Measurements from ENCODE around the gene COX18. TPM values are rescaled to one million over a fixed set of nuclear protein-coding genes. Genes with fewer than 3 reads are reported as not detected.

Gene COX18
- polyA plus RNA-seq, 1 donor (not counting 4 experiments of a cell fraction or from before 2014, with no cell fraction given): 11.4 TPM

DNA sequence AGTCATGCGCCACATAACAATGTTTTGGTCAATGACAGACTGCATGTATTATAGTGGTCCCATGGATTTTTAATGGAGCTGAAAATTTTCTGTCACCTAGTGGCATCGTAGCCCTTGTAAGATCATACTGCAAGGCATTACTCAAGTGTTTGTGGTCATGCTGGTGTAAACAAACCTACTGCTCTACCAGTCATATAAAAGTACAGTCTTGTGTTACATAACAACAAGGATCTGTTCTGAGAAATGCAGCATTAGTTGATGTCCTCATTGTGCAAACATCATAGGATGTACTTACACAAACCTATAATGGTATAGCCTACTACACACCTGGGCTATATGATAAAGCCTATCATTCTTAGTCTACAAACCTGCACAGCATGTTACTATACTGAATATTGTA is 34.6 kb downstream of the COX18 start:
- Histone ChIP-seq H3K9me3 (ENCODE audit: control insufficient read depth, low read depth, low read length) (no peaks in the 10 kb centered on the region), H3K27me3 (ENCODE audit: control insufficient read depth, extremely low read depth, insufficient read depth, low read length) (no peaks in the 10 kb centered on the region), H3K4me1 (ENCODE audit: control insufficient read depth, extremely low read depth, insufficient read depth, low read length) (no peaks in the 10 kb centered on the region), H3K4me3 (ENCODE audit: control insufficient read depth in 2 of 3, extremely low read depth in 1 of 3, insufficient read depth in 2 of 3, low read depth in 1 of 3, low read length in 3 of 3) (no peak overlapping the region), H3K9me1 (ENCODE audit: control insufficient read depth, extremely low read depth, insufficient read depth, low read length) (no peaks in the 10 kb centered on the region), H3K79me2 (ENCODE audit: control insufficient read depth, insufficient read depth, low read length) (no peaks in the 10 kb centered on the region), H3K36me3 (ENCODE audit: control insufficient read depth in 2 of 2, extremely low read depth in 1 of 2, insufficient read depth in 2 of 2, low read length in 2 of 2) (no peaks in the 10 kb centered on the region), H3K4me2 (ENCODE audit: control insufficient read depth, extremely low read depth, insufficient read depth, low read depth, low read length) (no peak overlapping the region), H3K9ac (ENCODE audit: control insufficient read depth, extremely low read depth, insufficient read depth, low read length) (no peak overlapping the region), H4K20me1 (ENCODE audit: control insufficient read depth, extremely low read depth, insufficient read depth, low read length) (no peaks in the 10 kb centered on the region), H2AFZ (ENCODE audit: control insufficient read depth, low read length) (no peak overlapping the region), H3K27ac (ENCODE audit: control insufficient read depth, insufficient read depth, low read length) (no peak overlapping the region)
- TF ChIP-seq, protein P1, sequence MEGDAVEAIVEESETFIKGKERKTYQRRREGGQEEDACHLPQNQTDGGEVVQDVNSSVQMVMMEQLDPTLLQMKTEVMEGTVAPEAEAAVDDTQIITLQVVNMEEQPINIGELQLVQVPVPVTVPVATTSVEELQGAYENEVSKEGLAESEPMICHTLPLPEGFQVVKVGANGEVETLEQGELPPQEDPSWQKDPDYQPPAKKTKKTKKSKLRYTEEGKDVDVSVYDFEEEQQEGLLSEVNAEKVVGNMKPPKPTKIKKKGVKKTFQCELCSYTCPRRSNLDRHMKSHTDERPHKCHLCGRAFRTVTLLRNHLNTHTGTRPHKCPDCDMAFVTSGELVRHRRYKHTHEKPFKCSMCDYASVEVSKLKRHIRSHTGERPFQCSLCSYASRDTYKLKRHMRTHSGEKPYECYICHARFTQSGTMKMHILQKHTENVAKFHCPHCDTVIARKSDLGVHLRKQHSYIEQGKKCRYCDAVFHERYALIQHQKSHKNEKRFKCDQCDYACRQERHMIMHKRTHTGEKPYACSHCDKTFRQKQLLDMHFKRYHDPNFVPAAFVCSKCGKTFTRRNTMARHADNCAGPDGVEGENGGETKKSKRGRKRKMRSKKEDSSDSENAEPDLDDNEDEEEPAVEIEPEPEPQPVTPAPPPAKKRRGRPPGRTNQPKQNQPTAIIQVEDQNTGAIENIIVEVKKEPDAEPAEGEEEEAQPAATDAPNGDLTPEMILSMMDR (optimal IDR thresholded peaks at IDR 0.05 in 1 of 3, IDR thresholded peaks at IDR 0.05 in 1 of 3, conservative IDR thresholded peaks at IDR 0.05 in 1 of 3; ENCODE audit: extremely low read depth in 1 of 3, insufficient read depth in 2 of 3, low read length in 3 of 3): no peak
- TF ChIP-seq EZH2 (IDR thresholded peaks at IDR 0.05; ENCODE audit: low read length): no peak
- dilution Hi-C loops (cut with MboI; ENCODE audit: extremely low pct_ligation_motif_present, low sequenced_read_pairs): no loop called here
- no peak for DNase-seq (ENCODE audit: low read depth, low spot score)
- FAIRE-seq: no peak

DNA sequence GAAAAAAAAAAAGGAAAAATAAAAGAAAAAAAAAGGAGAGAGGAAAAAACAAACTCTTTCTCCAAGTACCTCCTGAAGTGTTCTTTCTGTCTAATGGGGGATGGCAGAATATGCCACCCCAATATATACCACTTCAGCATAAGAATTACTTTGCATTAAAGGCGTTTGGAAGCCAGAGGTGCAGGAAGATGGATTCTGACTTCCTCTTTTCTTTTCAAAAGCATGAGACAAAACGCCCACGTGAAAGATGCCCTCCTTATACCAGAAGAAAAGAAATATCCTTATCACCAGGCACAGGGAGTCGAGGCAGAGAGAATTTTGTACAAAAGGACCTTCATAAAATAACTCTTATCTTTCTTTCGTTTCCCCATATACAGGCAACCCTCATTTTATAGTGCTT is 40.9 kb downstream of the COX18 start:
- no peak overlapping the region for H3K4me2 ChIP-seq (ENCODE audit: control insufficient read depth, extremely low read depth, insufficient read depth, low read depth, low read length)
- DNase-seq (ENCODE audit: low read depth, low spot score) (no peak), FAIRE-seq (no peak)
- TF ChIP-seq, protein P1 (optimal IDR thresholded peaks at IDR 0.05 in 1 of 3, IDR thresholded peaks at IDR 0.05 in 1 of 3, conservative IDR thresholded peaks at IDR 0.05 in 1 of 3; ENCODE audit: extremely low read depth in 1 of 3, insufficient read depth in 2 of 3, low read length in 3 of 3): no peak
- no peak for TF ChIP-seq EZH2 (IDR thresholded peaks at IDR 0.05; ENCODE audit: low read length)
- H3K4me1 ChIP-seq (ENCODE audit: control insufficient read depth, extremely low read depth, insufficient read depth, low read length): no peaks in the 10 kb centered on the region
- no peak overlapping the region for H3K9ac ChIP-seq (ENCODE audit: control insufficient read depth, extremely low read depth, insufficient read depth, low read length)
- no peaks in the 10 kb centered on the region for H3K36me3 ChIP-seq (ENCODE audit: control insufficient read depth in 2 of 2, extremely low read depth in 1 of 2, insufficient read depth in 2 of 2, low read length in 2 of 2)
- dilution Hi-C loops (cut with MboI; ENCODE audit: extremely low pct_ligation_motif_present, low sequenced_read_pairs): no loop called here
- H3K4me3 ChIP-seq (ENCODE audit: control insufficient read depth in 2 of 3, extremely low read depth in 1 of 3, insufficient read depth in 2 of 3, low read depth in 1 of 3, low read length in 3 of 3): no peak overlapping the region
- no peaks in the 10 kb centered on the region for H3K27me3 ChIP-seq (ENCODE audit: control insufficient read depth, extremely low read depth, insufficient read depth, low read length)
- no peaks in the 10 kb centered on the region for H3K79me2 ChIP-seq (ENCODE audit: control insufficient read depth, insufficient read depth, low read length)
- H3K9me1 ChIP-seq (ENCODE audit: control insufficient read depth, extremely low read depth, insufficient read depth, low read length): no peaks in the 10 kb centered on the region
- H3K27ac ChIP-seq (ENCODE audit: control insufficient read depth, insufficient read depth, low read length): no peak overlapping the region
- no peaks in the 10 kb centered on the region for H4K20me1 ChIP-seq (ENCODE audit: control insufficient read depth, extremely low read depth, insufficient read depth, low read length)
- no peaks in the 10 kb centered on the region for H3K9me3 ChIP-seq (ENCODE audit: control insufficient read depth, low read depth, low read length)
- no peak overlapping the region for H2AFZ ChIP-seq (ENCODE audit: control insufficient read depth, low read length)

Data from keratinocyte (primary cell).